COLO829 (cell line): ENCODE data around the gene SUV39H2.
"Not testable (repeated sequence)": the region's sequence is repeated elsewhere in the genome, so short reads cannot be mapped to it uniquely, and the experiment has no call there.

Experiments used
- DNase-seq: peaks from one replicate; pipeline ENCODE4 v3.0.0; 2012; ENCODE audit warnings: low spot score

The SUV39H2 gene

GRCh38 chr10:14875941-14876340, 2.7 kb upstream of the SUV39H2 start:
- DNase-seq: no peak

GRCh38 chr10:14876764-14877163, 1.9 kb upstream of the SUV39H2 start:
- DNase-seq: no peak

GRCh38 chr10:14879124-14879927, 660 bp downstream of the SUV39H2 start:
- DNase-seq: peak; percentile 3

GRCh38 chr10:14879928-14880193, 1.2 kb downstream of the SUV39H2 start:
- DNase-seq: no peak

- DNase-seq: peak; percentile 1
Observed at GRCh38 chr10:14880229-14880628, 1.6 kb downstream of the SUV39H2 start.

GRCh38 chr10:14884082-14884481, 5.4 kb downstream of the SUV39H2 start:
- DNase-seq: no peak

GRCh38 chr10:14889318-14889717, 10.7 kb downstream of the SUV39H2 start:
- DNase-seq: peak; percentile 7

GRCh38 chr10:14891151-14891550, 12.5 kb downstream of the SUV39H2 start:
- no peak for DNase-seq

GRCh38 chr10:14904316-14904732, 25.7 kb downstream of the SUV39H2 start:
- peak; percentile 18 for DNase-seq

- no peak for DNase-seq
Observed at GRCh38 chr10:14904864-14905263, 26.2 kb downstream of the SUV39H2 start.

- DNase-seq: no peak
Observed at GRCh38 chr10:14905890-14906289, 27.2 kb downstream of the SUV39H2 start.

- DNase-seq: no peak
Observed at GRCh38 chr10:14906765-14907164, 28.1 kb downstream of the SUV39H2 start.

GRCh38 chr10:14907591-14907990, 28.9 kb downstream of the SUV39H2 start:
- DNase-seq: not testable (repeated sequence)

- no peak for DNase-seq
Observed at GRCh38 chr10:14909101-14909500, 30.4 kb downstream of the SUV39H2 start.

- DNase-seq: no peak
Observed at GRCh38 chr10:14910953-14911352, 32.3 kb downstream of the SUV39H2 start.

- no peak for DNase-seq
Observed at GRCh38 chr10:14911801-14912200, 33.1 kb downstream of the SUV39H2 start.

- no peak for DNase-seq
Observed at GRCh38 chr10:14916600-14916999, 37.9 kb downstream of the SUV39H2 start.

GRCh38 chr10:14917827-14918226, 39.2 kb downstream of the SUV39H2 start:
- DNase-seq: no peak

- no peak for DNase-seq
Observed at GRCh38 chr10:14918964-14919363, 40.3 kb downstream of the SUV39H2 start.

- no peak for DNase-seq
Observed at GRCh38 chr10:14924013-14924412, 45.3 kb downstream of the SUV39H2 start.

- no peak for DNase-seq
Observed at GRCh38 chr10:14925268-14925667, 46.6 kb downstream of the SUV39H2 start.

- DNase-seq: no peak
Observed at GRCh38 chr10:14926061-14926470, 47.4 kb downstream of the SUV39H2 start.

GRCh38 chr10:14926722-14927416, 48.2 kb downstream of the SUV39H2 start:
- DNase-seq: no peak

GRCh38 chr10:14930610-14931009, 51.9 kb downstream of the SUV39H2 start:
- no peak for DNase-seq
